Stimulated activated CD4-positive, alpha-beta T cell treated with anti-CD3 and anti-CD28 coated beads, Interleukin-15, amount 100 ng/mL, for 1 hour (primary cell): Measurements from ENCODE around the gene SLC35A3.

ENCODE experiments used
- DNase-seq, 2 donors: peaks; one replicate each; pipeline ENCODE4 v3.0.0-alpha.2; 2020; ENCODE audit warnings: low read depth in 1 of 2, low spot score in 1 of 2

SLC35A3 gene

GRCh38 chr1:100076319-100076718 is 106.5 kb downstream of the SLC35A3 start:
- no peak for DNase-seq

- no peak for DNase-seq
Measured at GRCh38 chr1:100076744-100077143, 106.9 kb downstream of the SLC35A3 start.

- no peak for DNase-seq
Measured at GRCh38 chr1:100077531-100077930, 107.7 kb downstream of the SLC35A3 start.

- no peak for DNase-seq
Measured at GRCh38 chr1:100080331-100080730, 110.5 kb downstream of the SLC35A3 start.
